Measurements from ENCODE around the gene TENM4.

TENM4 gene

DNA sequence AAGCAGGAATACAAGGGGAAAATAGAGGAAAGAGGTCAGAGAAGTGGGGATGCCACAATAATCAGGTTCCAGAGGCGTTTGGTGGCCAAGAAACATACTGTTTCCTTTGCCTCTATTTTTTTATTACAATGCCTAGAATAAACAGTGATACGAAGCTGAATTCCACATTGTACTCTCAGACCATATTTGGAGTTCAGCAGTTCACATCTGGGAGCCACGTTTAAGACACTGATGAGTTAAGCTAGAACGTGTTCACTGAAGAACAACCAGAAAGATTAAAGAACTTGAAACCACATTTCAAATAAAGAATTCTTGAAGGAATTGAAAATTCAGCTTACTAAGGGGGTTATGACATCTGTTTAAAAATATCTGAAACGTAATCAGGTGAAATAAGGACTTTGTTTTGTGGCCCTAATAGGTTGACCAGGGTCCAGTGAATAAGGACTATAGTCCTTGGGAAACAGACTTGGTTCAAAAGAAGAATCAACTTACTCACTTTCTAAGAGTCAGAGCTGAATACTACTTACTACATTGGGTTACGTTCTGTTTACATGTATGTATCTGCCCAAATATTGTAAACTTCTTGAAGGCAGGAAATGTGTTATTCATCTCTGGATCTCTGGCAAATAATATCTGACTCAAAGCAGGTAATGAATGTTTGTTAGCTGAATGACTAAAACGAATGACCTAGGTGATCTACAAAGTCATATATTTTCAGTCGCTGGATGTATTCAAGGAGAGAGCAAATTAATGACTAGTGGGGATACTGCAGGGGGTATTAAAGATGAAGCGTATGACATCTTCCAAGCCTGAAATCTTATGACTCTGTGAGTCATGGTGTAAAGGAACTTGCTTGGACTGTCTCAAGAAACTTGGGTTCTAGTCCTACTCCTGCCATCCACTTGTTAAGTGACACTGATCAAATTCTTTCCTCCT is 619.2 kb downstream of the TENM4 start:
- no peak for DNase-seq

DNA sequence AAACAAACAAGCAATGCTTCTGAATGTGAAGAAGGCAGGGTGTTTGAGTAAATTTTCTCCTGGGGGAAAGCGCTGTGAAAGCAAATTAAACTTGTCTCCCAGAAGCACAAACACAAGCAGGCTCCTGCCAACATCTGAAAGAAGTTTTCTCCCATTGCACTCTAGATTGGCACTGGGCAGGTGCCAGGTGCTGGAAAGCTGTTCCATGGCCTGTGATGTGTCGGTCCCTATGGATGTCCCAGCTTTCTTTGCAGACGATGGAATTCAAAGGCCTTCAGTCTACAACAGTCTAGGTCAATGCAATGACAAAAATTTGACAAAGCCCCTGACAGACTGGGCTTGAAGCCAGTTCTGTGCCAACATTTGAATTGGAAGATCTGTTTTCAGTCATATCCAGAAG is 620.1 kb downstream of the TENM4 start:
- DNase-seq: no peak

DNA sequence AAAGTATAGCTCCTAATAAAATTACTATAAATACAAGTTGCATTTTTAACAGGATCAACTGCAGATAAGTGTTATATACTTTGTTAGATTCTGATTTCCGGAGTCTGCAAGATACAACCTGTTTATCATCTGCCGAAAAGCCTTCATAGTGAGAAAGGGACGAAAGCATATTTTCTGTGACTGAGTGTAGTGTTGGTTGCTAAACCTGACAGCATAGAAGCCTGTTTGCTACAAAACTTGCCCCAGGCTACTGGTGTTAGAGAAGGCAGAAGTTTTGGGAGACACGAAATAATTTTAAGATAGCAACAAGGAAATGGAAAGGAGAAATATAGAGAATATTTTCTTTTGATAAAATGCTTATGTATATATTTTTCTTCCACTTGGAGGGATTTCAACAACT is 622.6 kb downstream of the TENM4 start:
- DNase-seq: no peak

DNA sequence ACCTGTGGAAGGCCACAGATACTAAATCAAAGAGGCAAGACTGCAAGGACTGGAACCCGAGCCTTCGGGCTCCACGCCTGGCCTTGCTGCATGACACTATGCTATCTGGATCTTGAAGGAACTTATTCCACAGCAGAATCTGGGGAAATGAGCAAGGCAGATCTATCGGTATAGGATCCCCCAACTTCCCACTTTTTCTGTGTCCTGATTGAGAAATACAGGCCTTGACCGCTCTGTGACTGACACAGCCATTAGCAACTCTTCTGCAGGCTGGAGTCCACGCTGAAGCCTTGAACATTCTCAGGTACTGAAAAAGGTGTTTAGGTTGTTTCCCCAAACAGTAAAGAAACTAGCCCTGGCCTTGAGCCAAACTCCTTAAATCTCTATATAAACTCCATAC is 625.0 kb downstream of the TENM4 start:
- DNase-seq: no peak

DNA sequence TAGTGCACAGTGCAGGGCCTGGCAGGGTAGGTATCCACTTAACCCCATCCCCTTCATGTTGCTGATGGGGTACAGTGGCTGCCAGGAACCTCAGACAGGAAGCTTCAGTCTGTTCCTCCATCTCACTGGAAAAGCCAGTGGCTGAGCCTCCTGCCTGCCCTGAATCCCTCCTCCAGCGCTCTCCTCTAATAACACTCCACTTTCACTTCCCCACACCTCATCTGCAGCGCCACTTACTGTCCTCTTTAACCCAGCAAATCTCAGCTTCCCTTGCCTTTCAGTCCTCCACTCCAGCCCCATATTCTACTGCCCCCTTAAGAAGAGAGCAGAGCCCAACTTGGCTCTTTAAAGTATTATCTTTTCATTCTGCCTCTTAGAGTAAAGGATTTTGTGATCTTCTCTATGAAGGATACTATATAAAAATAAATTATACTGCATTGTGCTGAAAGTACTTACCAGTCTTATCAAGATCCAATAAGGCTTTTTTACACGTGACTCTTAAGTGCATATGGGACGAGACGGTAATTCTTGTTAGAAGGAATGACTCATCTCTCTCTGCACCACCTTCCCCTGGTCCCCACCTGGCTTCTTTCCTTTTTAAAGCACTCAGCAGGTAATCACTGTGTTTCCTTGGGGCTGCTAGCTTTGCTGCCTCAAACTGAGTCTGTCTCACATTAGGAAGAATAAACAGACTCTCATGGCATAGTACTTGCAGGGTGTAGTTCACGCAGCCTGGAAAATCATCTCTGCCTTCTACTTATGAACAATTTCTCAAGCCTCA is 628.1 kb downstream of the TENM4 start:
- DNase-seq: peak; percentile 53

DNA sequence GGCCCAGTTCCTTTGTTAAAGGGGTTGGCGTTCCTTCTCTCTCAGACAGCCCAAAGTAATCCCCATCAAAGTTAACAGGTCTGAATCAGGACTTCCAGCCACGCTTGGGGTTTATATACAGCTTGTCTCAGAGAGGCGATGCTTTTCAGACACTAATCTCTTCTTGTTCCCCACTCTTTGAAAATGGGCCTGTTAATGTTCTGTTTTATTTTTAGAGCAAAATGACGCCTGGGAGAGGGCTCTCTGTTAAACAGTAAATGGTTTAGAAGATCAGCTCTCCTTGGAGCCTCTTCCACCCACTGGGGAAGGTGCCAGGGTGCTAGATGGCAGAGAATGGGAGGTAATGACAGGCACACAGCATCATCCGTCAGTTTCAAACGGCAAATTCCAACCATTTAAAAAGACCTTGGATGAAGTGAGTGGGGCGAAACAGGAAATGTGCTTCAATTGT is 630.2 kb downstream of the TENM4 start:
- DNase-seq: no peak

DNA sequence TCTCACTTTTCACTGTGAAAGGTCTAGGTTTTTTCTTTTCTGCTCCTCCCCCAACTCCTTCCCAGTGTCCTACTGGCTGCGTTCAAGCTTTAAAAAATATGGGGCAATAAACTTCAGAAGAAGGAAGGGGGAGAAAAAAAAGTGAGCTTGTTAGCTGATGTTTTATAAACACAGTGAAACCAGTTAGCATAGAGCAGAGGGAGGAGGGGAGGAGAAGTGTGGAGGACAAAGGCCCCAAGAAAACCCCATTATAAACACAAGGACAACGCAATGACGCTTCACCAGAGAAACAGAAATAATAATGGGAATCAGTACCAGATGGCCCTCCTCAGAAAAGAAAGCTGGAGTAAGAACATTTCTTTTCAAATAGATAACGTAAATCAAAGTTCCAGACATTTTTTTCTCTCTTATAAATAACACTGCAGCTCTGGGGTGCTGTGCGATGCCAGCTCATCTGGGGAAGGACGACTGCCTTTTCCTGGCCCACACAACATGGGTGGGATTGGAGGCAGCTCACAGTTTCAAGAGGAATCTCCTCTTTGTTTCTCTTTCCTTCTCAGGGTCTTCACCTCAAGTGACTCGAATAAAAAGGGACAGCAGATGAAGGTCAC is 630.8 kb downstream of the TENM4 start:
- no peak for DNase-seq

DNA sequence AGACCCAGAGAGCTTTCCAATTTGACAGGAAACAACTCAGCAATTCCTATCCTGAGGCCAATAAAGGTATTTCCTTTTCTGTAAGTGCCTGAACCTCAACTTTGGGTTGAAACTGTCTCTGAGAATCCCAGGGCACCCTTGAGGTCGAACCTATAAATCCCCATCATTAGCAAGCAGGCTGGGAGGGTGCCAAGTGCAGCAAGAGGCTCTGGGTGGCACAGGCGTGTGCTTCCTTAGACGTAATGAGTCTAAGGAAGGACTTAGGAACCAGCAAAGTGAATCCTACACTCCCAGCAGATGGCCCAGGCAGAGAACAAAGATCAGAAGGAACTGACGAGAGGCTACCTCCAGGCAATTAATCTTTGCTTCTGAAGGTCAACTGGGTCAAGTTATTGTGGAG is 631.9 kb downstream of the TENM4 start:
- DNase-seq: peak; percentile 58

DNA sequence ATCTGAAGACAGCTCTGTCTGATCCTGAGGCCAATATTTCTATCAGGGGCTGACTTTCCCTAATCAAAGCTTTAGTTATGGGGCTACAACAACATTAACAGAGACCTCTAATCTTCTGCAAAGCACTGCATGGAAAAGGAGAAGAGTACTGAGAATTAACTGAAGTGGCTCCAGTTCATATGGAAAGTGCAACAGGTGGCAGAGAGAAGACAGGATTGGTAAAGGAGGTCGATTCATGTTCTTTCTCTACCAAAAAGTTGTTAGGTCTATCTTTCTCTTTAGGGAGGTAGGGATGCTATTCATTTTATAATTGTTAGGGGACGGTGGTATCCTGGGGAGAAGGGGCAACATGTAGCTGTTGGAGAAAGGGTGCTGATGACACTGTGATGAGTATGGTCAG is 633.5 kb downstream of the TENM4 start:
- no peak for DNase-seq

DNA sequence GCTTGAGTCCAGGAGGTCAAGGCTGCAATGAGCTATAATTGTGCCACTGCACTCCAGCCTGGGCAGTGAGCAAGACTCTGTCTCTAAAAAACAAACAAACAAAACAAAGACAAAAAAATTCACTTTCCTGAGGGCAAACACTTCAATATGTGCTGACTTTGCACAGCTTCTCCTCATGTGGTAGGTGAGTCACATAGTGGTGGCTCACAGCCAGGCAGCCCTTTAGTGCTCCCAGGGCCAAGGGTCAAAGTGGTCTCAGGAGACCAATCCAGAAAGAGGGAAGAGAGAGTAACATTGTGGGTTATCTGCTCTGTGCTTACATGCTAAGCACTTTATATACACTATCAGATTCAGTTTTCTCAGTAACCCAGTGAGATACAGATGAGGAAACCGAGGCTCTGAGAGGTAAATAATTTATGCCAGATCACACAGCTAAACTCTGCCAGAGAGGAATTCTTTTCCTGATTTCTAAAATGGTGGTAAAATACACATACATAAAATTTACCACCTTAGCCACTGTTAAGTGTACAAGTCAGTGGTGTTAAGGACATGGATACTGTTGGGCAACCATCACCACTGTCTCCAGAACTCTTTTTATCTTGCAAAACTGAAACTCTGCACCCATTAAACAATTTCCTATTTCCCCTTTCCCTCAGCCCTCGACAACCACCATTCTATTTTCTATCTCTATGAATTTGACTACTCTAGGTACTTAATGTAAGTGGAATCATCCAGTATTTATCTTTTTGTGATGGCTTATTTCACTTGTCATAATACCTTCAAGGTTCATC is 634.4 kb downstream of the TENM4 start:
- no peak for DNase-seq

DNA sequence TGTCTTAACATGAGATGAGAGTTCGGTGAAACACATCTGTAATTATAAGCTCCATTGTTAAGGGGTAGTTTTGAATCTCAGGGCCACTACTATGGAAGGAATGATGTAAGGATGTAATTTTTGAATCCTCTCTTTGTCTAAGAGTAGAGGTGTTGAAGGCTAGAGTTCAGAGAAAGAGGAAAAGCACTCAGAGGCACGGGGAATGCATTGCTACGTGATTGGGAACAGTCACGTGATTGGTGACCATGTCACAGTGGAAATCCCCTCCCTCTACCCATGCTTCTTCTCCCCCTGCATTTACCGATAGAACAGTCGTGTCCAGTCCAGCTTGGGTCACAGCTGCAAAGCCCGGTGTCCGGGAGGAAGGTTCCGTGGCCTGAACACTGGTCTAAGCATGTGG is 635.8 kb downstream of the TENM4 start:
- no peak for DNase-seq

DNA sequence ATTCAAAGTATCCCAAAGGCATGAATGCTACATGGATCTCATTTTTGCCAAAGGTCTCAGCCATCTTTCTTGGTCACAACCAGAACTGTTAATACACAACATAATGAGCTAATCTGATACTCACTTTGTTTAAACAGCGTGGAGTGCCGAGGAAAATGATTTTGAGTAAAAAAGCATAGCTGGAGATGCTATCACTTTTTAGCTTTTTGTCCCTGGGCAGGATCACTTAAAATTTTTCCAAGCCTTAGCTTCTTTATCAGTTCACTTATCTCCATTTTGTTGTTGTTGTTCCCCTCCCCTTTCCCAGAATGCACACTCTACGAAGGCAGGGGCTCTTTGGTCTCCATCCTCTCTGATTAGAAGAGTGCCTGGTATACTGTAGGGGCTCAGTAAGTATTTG is 636.8 kb downstream of the TENM4 start:
- no peak for DNase-seq

DNA sequence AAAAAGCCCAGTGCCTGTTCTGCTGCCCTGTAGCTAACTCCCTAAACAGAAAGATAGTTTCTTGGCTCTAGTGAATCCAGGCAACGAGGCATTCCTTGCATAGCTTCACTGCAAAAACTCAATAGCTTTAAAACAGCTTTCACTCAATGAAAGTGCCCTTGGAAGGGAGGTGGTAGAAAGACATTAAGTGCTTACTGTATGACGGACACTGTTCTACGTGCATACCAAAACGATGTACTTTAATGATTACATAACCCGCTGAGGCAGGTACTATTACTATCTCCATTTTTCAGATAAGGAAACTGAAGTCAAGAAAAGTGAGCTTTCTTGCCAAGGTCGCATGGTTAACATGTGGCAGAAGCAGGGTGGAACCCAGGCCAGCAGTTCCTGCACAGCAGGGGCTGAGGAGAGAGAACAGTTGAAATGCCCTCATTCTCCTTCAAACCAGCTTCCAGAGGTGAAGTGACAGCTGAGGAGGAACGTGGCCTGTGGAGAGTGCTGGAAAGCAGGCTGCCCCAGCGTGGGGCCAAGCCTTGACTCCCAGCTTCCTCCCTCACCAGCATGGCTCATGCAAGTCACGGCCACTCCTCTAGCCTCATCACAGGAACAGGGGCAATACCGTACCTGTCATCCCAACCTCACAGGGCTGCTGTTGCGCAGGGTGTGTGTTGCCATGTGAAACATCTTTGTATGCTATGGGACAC is 638.6 kb downstream of the TENM4 start:
- no peak for DNase-seq

DNA sequence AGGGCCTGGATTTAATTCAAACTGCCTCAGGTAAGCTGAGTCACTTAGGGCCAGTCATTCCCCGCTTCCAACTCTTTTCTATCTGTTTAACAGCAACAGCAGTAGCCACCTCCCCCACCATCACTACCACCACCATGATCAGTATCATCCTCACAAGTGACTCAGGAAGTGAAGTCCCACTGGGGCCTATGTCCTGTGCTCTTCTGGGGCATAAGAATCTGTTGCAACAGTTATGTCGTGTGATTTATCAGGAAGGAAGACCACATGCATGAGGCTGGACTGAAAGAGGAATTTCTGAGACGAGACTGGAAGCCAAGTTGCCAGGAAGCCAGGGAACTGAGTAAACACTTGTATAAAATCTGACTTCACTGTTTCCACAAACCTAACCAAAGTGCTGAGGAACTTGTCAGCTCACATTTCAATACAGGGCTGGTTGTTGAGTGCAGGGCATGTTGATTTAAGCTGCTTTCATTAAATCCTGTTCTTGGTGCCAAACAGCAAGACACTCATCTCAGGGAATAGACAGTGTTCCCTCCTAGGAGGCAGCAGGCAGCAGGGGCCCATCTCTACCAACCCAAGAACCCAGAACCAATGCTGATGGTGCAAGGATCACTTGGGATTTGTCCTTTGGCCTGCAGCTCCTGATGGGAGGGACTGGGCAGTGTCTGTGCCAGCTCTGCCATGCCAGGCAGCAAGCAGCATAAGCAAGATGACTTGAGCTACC is 639.5 kb downstream of the TENM4 start:
- no peak for DNase-seq

DNA sequence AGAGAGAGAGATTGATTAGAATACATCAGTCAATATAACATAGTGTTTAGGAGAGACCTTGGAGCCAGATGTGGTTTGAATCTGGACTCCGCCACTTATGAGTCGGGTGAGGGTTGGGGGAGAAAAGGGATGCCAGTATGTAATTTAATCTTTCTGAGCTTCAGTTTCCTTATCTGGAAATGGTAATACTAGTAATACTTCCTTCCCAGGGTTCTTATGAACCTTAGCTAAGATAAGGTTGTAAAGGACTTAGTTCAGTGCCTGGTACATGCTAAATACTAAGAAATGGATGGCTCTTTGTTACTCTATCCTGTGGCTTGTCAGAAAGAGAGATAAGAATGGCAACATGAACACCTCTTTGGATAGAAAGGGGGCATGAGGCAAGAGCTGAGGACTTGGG is 640.1 kb downstream of the TENM4 start:
- DNase-seq: no peak

DNA sequence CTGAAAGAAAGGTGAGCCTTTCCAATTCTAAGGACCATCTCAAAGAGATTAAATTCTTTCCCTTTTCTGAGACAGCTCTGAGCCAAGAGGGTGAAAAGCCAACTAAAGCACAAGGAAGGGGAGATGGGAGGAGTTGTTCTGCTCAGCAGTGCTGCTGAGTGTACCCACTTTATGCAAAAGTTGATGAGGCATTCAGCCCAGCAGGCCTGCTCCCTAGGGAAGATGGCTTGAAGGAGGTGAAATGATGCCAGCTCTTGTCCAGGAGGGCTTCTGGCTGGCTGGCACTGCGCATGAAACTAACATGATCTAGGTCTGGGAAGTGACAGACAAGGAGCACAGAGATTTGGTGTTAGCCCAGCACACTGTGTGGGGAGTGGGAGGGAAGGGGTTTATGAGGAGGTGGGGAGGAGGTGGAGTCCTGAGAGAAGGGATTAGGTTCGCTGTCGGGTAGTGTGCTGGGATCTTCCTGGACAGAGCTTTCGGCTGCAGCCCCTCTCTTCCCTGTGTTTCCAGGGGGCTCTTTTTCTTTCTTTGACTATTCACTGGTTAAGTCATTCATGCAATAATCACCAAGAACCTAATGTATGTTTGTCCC is 640.6 kb downstream of the TENM4 start:
- peak; percentile 34 for DNase-seq

DNA sequence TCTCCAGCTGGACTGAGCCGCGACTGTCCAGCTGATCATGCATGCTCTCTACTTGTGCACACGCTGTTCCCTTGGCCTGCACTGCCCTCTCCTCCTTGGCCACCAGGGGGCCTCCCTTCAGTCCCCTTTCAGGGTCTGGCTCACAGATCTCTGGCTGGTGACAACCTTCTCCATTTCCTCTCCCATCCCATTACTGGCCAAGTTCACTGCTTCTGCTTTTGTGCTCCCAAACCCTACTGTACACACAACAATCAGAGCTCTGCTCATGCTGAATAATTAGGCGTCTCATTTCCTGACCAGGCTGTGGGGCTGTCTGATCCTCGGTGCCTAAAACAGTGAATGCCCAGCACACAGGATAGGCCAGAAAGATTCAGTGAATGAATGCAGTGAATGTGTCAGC is 642.2 kb downstream of the TENM4 start:
- DNase-seq: peak; percentile 74

DNA sequence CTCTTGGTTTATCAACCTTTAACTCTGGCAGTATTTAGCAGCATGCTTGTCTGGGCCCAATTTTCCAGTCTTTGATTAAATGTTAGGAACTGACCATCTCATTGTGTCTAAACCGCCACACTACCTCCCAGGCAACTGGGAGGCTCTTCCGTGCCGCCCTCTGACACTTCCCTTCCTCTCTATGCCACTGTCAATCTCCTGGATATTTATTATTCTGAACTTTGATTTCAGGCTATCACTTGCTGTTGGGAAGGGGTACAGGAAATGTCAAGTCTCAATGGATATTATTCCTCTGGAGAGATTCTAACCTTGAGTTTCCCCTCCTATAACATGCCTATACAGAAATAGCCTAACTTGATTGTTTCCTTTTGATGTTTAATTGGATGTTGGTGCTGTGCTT is 643.3 kb downstream of the TENM4 start:
- no peak for DNase-seq

DNA sequence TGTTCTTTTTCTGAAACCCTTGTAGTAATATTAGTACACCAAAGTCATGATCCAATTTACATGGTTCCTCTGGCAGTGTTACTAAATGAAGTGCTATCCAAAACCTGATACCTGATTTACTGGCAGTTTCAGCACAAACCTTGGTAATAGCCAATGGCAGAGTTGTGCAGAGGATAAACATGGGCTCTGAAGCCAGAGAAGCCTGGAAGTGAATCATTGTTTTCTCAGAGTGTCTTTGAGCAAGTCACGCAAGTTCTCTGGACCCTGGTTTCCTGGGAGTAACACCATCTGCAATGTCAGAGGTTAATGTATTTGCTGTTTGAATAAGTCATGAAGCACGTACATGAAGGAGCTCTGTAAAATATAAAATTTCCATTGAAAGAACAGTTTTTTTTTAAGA is 643.9 kb downstream of the TENM4 start:
- no peak for DNase-seq

DNA sequence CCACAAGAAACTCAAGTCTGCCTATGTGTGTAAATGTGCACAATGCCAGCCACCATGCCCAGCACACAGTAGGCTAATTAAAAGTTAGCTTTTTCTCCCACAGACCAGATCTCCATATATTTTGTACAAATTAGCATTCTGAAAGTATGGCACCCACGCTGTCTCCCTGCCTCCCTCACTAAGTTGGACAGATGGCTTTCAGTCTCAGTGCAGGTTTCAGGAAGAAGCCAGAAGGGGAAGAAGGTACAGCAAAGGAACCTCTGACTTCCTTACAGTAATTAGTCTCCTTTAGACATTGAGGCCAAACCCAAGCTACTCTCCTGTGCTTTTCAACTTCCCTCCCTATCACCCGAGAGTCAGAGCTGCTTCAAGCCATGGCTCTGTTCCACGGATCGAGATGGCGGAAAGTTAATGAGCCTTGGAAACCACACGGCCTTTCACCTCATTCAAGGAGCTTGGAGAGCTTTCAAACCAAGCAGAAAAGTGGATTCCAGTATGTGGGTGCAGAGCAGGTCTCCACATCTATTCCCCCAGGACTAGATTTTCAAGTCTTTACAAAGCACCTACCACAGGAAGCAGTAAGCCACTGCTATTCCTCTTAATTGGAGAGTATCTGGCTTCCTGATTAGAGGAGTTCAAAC is 645.1 kb downstream of the TENM4 start:
- DNase-seq: no peak

DNA sequence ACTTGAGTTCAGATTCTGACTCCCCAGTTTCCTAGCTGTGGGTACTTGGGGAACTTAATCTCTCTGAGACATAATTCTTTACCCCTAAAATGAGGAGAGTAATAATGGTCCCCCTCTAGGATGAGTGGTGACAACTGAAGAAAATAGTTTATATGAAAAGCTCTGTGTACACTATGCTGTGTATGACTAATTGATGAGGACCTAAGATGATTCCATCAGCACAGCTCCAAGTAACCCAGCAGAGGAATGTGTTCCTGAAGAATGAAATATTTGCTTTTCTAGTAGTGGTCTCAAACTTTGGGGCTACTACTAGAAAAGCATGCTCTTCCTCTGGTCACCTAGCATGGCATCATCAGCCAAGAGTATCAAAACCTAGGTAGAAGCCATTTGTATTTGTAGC is 648.9 kb downstream of the TENM4 start:
- DNase-seq: no peak

Data from NCI-H82 (cell line).